ENCODE results near the gene THRAP3.
"Not testable (repeated sequence)": the region's sequence is repeated elsewhere in the genome, so short reads cannot be mapped to it uniquely, and the experiment has no call there.

Gene THRAP3

DNA sequence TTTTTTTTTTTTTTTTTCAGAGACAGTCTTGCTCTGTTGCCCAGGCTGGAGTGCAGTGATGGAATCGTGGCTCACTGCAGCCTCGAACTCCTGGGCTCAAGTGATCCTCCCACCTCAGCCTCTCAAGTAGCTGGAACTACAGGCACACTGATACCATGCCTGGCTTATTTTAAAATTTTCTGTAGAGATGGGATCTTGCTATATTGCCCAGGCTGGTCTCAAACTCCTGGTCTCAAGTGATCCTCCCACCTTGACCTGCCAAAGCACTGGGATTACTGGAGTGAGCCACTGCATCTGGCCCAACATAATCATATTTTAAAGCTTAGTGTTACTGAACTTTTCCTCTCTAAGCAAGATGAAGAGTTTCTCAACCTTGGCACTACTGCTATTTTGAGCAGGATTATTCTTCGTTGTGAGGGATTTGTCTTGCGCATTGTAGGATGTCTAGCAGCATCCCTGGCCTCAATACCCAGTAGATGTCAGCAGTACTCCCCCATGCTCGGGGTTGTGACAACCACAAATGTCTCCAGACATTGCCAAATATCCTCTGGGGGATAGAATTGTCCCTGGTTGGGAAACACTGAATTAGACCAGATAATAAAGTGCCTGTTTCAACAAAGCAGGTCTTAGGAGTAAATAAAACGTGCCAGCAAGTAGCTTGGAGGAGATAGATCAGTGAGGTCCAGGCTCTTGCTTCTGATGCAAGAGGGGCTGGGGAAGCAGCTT lies 15.1 kb upstream of the THRAP3 start:
- DNase-seq, result no peak

DNA sequence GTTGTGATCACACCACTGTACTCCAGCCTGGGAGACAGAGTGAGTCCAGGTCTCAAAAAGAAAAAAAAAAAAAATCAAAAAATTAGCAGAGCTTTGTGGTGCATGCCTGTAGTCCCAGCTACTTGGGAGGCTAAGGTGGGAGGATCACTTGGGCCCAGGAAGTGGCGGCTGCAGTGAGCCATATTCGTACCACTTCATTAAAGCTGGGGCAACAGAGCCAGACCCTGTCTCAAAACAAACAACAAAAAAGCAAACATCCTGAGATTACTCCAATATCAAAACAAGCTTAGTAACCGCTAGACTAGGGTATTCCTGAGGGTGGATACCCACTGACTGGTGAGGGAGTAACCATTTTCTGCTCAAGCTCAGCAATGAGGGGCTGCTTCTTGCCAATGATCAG lies 12.9 kb upstream of the THRAP3 start:
- DNase-seq, result no peak

DNA sequence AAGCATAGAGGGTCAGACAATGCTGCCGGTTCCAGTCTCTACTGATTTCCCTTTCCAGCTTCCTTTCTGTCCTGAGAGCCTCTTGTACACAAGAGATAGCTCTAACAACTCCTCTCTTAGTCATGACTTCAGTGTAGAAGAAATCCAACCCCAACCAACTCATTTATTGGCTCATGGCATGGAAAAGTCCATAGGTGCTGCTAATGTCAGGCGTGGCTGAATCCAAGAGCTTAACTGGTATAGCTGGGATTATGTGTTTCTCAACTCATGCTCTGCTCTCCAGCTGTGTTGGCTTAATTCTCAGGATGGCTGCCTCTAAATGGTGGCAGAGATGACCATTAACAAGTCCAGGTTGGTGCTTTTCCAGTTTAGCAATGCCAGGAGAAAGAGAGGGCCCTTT lies 12.4 kb upstream of the THRAP3 start:
- DNase-seq, result no peak

DNA sequence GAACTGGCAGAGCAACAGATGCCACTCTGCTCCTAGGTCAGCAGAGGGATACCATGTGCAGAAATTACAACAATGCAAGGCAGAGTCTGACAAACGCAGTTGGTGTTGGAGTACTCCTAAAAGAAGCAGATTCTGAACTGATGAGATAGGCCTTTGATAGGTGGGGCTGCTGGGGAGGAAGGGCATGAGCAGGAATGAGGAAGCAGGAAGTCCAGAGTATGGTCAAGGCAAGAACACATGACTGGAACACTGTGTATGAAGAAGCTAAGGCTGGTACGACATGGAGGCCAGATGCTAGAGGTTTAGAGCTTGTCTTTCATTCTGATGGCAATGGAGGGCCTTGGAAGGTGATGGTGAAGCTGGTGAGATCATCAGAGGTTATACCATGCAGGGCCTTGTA lies 11.5 kb upstream of the THRAP3 start:
- no peak for DNase-seq

DNA sequence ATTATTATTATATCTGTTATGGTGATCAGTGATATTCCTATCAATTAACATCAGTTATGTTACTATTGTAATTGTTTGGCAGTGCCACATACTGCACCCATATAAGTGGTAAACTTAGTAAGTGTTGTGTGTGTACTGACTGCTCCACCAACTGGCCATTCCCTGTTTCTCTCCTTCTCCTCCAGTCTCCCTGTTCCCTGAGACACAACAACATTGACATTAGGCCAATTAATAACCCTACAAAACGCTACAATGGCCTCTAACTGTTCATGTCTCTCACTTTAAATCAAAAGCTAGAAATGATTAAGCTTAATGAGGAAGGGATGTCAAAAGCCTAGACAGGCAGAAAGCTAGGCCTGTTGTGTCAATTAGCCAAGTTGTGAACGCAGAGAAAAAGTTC lies 6.6 kb upstream of the THRAP3 start:
- no peak for DNase-seq

DNA sequence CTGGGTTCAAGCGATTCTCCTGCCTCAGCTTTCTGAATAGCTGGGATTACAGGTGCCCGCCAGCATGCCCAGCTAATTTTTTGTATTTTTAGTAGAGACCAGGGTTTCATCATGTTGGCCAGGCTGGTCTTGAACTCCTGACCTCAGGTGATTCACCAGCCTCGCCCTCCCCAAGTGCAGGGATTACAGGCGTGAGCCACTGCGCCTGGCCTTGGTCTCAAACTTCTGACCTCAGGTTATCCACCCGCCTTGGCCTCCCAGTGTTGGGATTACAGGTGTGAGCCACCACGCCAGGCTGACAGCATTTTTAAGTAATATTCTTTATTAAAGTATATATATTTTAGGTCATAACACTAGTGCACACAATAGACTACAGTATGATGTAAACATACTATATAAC lies 2.3 kb upstream of the THRAP3 start:
- not testable (repeated sequence) for DNase-seq

- no peak for DNase-seq
These were observed 1.5 kb upstream of the THRAP3 start for GRCh38 chr1:36222481-36223380.

DNA sequence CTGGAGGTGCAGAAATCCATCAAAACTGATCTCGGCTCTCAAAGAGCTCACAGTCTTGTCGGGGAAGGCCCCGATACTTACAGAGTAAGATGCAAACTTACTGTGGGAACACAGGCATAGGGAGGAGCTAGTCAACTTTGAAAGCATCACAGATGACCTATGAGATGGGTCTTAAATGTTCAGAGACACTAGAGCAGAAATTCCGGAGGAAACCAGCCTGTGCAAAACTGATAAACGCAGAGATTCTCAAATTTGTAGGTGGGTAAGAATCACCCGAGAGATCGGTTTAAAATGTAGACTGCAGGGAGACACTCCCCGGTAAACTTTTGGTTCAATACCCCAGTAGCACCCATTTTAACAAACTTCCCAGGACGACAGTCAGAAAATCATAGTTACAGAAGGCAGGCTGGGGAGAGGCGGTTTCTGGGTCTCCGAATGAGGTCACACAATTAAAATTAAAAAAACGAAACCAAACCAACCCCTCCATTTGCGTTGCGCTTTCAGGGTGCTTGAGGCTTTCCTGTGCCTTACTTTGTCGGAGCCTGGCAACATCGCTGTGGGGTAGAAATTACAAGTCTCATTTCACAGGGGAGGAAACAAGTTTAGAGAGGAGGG lies 755 bp upstream of the THRAP3 start:
- no peak for DNase-seq

- peak; percentile 73 for DNase-seq
These were observed 467 bp downstream of the THRAP3 start for GRCh38 chr1:36224537-36225282.

- DNase-seq, result no peak
These were observed 1.1 kb downstream of the THRAP3 start for GRCh38 chr1:36225283-36225899.

GRCh38 chr1:36230279-36230678 lies 6.0 kb downstream of the THRAP3 start:
- not testable (repeated sequence) for DNase-seq

GRCh38 chr1:36231191-36231590 lies 6.9 kb downstream of the THRAP3 start:
- no peak for DNase-seq

GRCh38 chr1:36232212-36233095 lies 8.2 kb downstream of the THRAP3 start:
- no peak for DNase-seq

GRCh38 chr1:36236302-36236701 lies 12.1 kb downstream of the THRAP3 start:
- no peak for DNase-seq

- no peak for DNase-seq
These were observed 14.2 kb downstream of the THRAP3 start for GRCh38 chr1:36238433-36238832.

DNA sequence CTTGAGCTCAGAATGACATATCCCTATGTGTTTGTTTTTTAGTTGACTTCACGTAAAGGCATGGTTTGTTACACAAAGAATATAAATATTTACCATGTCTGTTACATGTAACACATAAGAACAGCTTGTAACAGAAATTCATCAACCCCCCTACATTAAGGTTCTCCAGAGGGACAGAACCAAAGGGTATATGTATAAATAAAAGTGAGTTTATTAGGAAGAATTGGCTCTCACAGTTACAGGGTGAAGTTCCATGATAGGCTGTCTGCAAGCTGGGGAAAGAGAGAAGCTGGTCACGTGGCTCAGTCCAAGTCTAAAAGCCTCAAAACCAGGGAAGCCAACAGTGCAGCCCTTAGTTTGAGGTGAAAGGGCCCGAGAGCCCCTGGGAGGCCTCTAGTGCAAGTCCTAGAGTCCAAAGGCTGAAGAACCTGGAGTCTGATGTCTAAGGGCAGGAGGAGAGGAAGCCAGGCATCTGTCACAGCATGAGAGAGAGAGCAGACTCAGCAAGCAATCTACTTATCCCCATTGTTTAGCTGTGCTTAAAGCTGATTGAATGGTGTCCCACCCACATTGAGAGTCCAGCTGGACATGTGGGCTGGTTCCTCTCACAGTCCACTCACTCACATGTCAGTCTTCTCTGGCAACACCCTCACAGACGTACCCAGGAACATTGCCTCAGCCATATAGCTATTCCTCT lies 15.8 kb downstream of the THRAP3 start:
- no peak for DNase-seq

- no peak for DNase-seq
These were observed 23.3 kb downstream of the THRAP3 start for GRCh38 chr1:36247538-36247937.

DNA sequence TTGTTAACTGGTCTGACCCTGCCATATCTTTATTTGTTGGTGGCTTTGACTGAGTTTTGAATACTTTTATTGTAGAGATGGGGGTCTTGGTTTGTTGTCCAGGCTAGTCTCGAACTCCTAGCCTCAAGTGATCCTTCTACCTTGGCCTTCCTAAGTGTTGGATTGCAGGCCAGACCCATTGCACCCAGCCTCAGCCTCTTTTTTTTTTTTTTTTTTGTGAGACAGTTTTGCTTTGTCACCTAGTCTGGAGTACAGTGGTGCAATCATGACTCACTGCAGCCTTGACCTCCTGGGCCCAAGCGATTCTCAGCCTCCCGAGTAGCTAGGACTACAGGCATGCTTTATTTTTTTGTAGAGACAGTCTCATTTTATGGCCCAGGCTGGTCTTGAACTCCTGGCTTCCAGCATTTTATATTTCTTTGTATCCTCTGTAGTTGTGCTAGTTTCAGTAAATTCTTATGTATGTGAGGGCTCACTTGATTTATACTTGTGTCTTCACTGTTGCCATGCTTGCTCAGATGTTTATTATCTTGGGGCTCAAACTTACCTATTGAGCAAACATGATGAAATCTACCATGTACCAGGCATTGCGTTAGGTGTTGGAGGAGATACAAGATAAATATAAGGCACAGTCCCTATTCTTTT lies 24.1 kb downstream of the THRAP3 start:
- no peak for DNase-seq

DNA sequence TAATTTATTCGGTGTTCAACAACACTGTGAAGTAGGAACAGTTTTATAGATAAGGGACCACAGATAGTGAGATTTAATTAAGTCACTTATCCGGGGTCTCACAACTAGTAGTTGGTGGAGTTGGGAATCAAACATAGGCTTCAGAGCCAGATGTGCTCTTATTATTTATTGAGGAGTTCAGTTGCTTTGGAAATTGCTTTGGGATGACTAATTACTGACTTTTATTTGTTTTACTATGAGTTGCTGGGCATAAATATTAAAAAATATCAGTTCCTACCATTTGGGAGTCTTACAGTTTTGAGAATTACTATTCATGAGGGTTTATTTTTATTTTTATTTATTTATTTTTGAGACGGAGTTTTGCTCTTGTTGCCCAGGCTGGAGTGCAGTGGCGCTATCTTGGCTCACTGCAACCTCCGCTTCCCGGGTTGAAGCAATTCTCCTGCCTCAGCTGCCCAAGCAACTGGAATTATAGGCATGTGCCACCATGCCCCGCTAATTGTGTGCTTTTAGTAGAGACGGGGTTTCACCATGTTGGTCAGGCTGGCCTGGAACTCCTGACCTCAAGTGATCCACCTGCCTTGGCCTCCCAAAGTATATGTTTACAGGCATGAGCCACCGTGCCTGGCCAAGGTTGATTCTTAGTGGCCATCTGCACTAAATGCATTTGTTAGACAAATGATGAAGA lies 27.7 kb downstream of the THRAP3 start:
- no peak for DNase-seq

DNA sequence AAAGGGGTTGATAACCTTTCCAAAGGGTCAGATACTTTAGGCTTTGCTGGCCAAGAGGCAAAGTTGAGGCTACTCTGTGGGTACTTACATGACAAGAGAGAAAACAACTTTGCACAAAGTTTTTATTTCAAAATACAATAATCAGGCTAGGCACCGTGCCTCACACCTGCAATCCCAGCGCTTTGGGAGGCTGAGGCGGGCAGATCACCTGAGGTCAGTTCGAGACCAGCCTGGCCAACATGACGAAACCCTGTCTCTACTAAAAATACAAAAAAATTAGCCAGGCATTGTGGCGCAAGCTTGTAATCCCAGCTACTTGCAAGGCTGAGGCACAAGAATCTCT lies 28.2 kb downstream of the THRAP3 start:
- not testable (repeated sequence) for DNase-seq
